Endothelial cell of umbilical vein (primary cell): Measurements from ENCODE around the gene HECTD1. TPM values are rescaled to one million over a fixed set of nuclear protein-coding genes. Genes with fewer than 3 reads are reported as not detected.

Experiments
- BruUV-seq: library from RNA; stranded (reverse); fragments of 400-500 nt; replicated peaks from 2 replicates; lab custom pipeline; 2021; lab: Mats Ljungman, UMichigan
- CTCF ChIA-PET: fragments of 300-600, 350-600 bp; sonication (Branson Sonifier 250); formaldehyde crosslinking; loops from one replicate; lab custom pipeline; 2021; ENCODE audit warnings: antibody characterized with exemption, inconsistent platforms; lab: Charles Lee
- POLR2A ChIA-PET: fragments of 300-600, 350-600 bp; sonication (Branson Sonifier 250); formaldehyde crosslinking; loops from one replicate; lab custom pipeline; 2021; ENCODE audit warnings: antibody characterized with exemption, inconsistent platforms; lab: Charles Lee
- DNase-seq: peaks from one replicate; pipeline ENCODE4 v3.0.0-alpha.2; 2011; ENCODE audit warnings: low read depth, low spot score
- FAIRE-seq: peaks from 2 replicates; lab custom pipeline; 2011; peaks lifted over from hg19 to GRCh38; lab: Jason Lieb, UNC
- H2AFZ ChIP-seq: 2 replicates; pipeline ENCODE4 v1.6.0; 2012; ENCODE audit warnings: low read depth, low read length, control low read depth, inconsistent platforms
- H3K27ac ChIP-seq: 2 replicates; pipeline ENCODE4 v1.5.1; 2011; ENCODE audit warnings: low read depth, mild to moderate bottlenecking, control low read depth, low read length, moderate library complexity; ENCODE audit not compliant: insufficient read depth
- H3K27me3 ChIP-seq, 2 experiments: 2 replicates each; pipeline versions ENCODE4 v1.6.0 to v1.6.1; 2011; ENCODE audit warnings: low read length in 2 of 2, mixed read lengths in 1 of 2; ENCODE audit not compliant: control insufficient read depth in 2 of 2, insufficient read depth in 2 of 2
- H3K36me3 ChIP-seq, 2 experiments: 2 replicates in 1 of 2; 3 replicates in 1 of 2; pipeline ENCODE4 v1.5.1; 2011; ENCODE audit warnings: low read length in 2 of 2, mild to moderate bottlenecking in 1 of 2, moderate library complexity in 1 of 2; ENCODE audit not compliant: control insufficient read depth in 2 of 2, insufficient read depth in 2 of 2; ENCODE audit errors: extremely low read depth in 1 of 2
- H3K4me1 ChIP-seq: 3 replicates; pipeline ENCODE4 v1.5.1; 2011; ENCODE audit warnings: mild to moderate bottlenecking, low read length; ENCODE audit not compliant: control insufficient read depth, insufficient read depth; ENCODE audit errors: extremely low read depth
- H3K4me2 ChIP-seq: 2 replicates; pipeline ENCODE4 v1.6.1; 2011; ENCODE audit warnings: low read length, control low read depth, mixed read lengths; ENCODE audit not compliant: insufficient read depth
- H3K4me3 ChIP-seq, 3 experiments: fragments of 200-600 bp in 1 of 3; sonication (generic), shearing (Covaris generic) in 1 of 3; replicated peaks in 1 of 3; 2 replicates each; pipeline ENCODE4 v1.5.1; 2011 to 2016; ENCODE audit warnings: control low read depth in 3 of 3, low read length in 3 of 3, mild to moderate bottlenecking in 2 of 3, inconsistent platforms in 1 of 3, low read depth in 1 of 3, moderate library complexity in 1 of 3; ENCODE audit not compliant: insufficient read depth in 1 of 3
- H3K79me2 ChIP-seq: 2 replicates; pipeline ENCODE4 v1.6.0; 2012; ENCODE audit warnings: low read length, inconsistent platforms; ENCODE audit not compliant: control insufficient read depth, insufficient read depth
- H3K9ac ChIP-seq: replicated peaks from 2 replicates; pipeline ENCODE3; 2011; ENCODE audit warnings: low read length, control low read depth; ENCODE audit not compliant: insufficient read depth; ENCODE audit errors: extremely low read depth
- H3K9me1 ChIP-seq: replicated peaks from 3 replicates; pipeline ENCODE4 v1.6.0; 2011; ENCODE audit warnings: mild to moderate bottlenecking, low read length; ENCODE audit not compliant: control insufficient read depth, insufficient read depth; ENCODE audit errors: extremely low read depth
- H3K9me3 ChIP-seq: replicated peaks from 2 replicates; pipeline ENCODE4 v1.5.1; 2012; ENCODE audit warnings: low read length, inconsistent platforms; ENCODE audit not compliant: control insufficient read depth, insufficient read depth
- H4K20me1 ChIP-seq: replicated peaks from 2 replicates; pipeline ENCODE3; 2011; ENCODE audit warnings: mild to moderate bottlenecking, low read length; ENCODE audit not compliant: control insufficient read depth, insufficient read depth; ENCODE audit errors: extremely low read depth
- CTCF ChIP-seq, 2 donors: IDR thresholded peaks; 1 replicate in 1 of 2; 2 replicates in 1 of 2; pipeline ENCODE4 v1.5.1; 2011; ENCODE audit warnings: low read length in 2 of 2, mild to moderate bottlenecking in 2 of 2, moderate library complexity in 2 of 2, control low read depth in 1 of 2, inconsistent platforms in 1 of 2, low read depth in 1 of 2; ENCODE audit not compliant: insufficient read depth in 1 of 2; ENCODE audit errors: extremely low read depth in 1 of 2
- EZH2 ChIP-seq: IDR thresholded peaks from 2 replicates; pipeline ENCODE4 v1.6.1; 2012; ENCODE audit warnings: borderline replicate concordance, low read depth, mild to moderate bottlenecking, moderate library complexity, low read length, inconsistent platforms; ENCODE audit not compliant: severe bottlenecking
- FOS ChIP-seq: IDR thresholded peaks from 2 replicates; pipeline ENCODE4 v1.6.1; 2011; ENCODE audit warnings: mild to moderate bottlenecking, low read length, moderate library complexity, borderline replicate concordance; ENCODE audit not compliant: insufficient read depth
- GATA2 ChIP-seq: IDR thresholded peaks from 2 replicates; pipeline ENCODE4 v1.7.0; 2011; ENCODE audit warnings: low read depth, mild to moderate bottlenecking, moderate library complexity, mixed read lengths, low read length; ENCODE audit not compliant: insufficient read length, insufficient read depth
- JUN ChIP-seq: IDR thresholded peaks from 2 replicates; pipeline ENCODE4 v1.6.1; 2011; ENCODE audit warnings: borderline replicate concordance, low read depth; ENCODE audit not compliant: insufficient read length, insufficient read depth
- MAX ChIP-seq: IDR thresholded peaks from 2 replicates; pipeline ENCODE4 v1.6.1; 2011; ENCODE audit not compliant: insufficient read depth, insufficient read length
- MYC ChIP-seq: IDR thresholded peaks from one replicate; pipeline ENCODE4 v1.6.1; 2011; ENCODE audit warnings: mild to moderate bottlenecking, low read depth, low read length
- POLR2A ChIP-seq: IDR thresholded peaks from 2 replicates; pipeline ENCODE4 v1.6.1; 2012; ENCODE audit warnings: low read depth, mild to moderate bottlenecking, control low read depth, low read length
- POLR2AphosphoS5 ChIP-seq: IDR thresholded peaks from 2 replicates; pipeline ENCODE4 v1.6.1; 2012; ENCODE audit warnings: low read depth, mild to moderate bottlenecking, control low read depth, low read length, moderate library complexity; ENCODE audit not compliant: insufficient read depth
- dilution Hi-C: fragments of 300-500 bp; cut with MboI; formaldehyde crosslinking; loops from one replicate; pipeline ENCODE4 v1.15.0; 2019; ENCODE audit warnings: low sequenced_read_pairs; ENCODE audit not compliant: extremely low pct_ligation_motif_present
- intact Hi-C: fragments of 100-400 bp; cut with micrococcal nuclease; formaldehyde crosslinking; loops from one replicate; pipeline ENCODE4 v1.10.0; 2022
- polyA plus RNA-seq, 4 experiments: library from polyadenylated mRNA; depleted of rRNA in 3 of 4; stranded (reverse) in 3 of 4; unstranded in 1 of 4; fragments of >200 nt; gene quantifications; 2 replicates each; pipeline versions ENCODE4 v1.2.1 to v1.2.3, GENCODE V29; 2011 to 2012; ENCODE audit warnings: missing spikeins in 1 of 4
- total RNA-seq: library from RNA; stranded (reverse); gene quantifications from 2 replicates; pipeline ENCODE4 v1.2.3, GENCODE V29; 2021

The HECTD1 gene
- total and polyA plus RNA-seq, 2 donors (not counting 3 experiments of a cell fraction or from before 2014, with no cell fraction given), result 67.9 to 181 TPM

GRCh38 chr14:31075144-31075543 lies 132.4 kb downstream of the HECTD1 start:
- Histone ChIP-seq H3K4me1 (no peaks in the 10 kb centered on the region), H3K4me3 (no peak overlapping the region), H3K27me3 (no peaks in the 10 kb centered on the region), H3K9me3 (no peaks in the 10 kb centered on the region), H4K20me1 (no peaks in the 10 kb centered on the region), H3K4me2 (no peak overlapping the region), H3K27ac (no peak overlapping the region), H3K36me3 (no peaks in the 10 kb centered on the region), H3K9ac (no peak overlapping the region), H3K79me2 (no peaks in the 10 kb centered on the region), H3K9me1 (no peaks in the 10 kb centered on the region), H2AFZ (no peak overlapping the region)
- ChIA-PET POLR2A (no interaction called here), CTCF (interaction anchor here (1.0 kb wide), 1 partner anchor 9 kb away, joined by 3 read pairs; no protein-coding TSS in a partner anchor)
- dilution Hi-C loops (no loop called here), intact Hi-C loops (no loop called here)
- DNase-seq (no peak), FAIRE-seq (no peak)
- TF ChIP-seq POLR2AphosphoS5 (no peak), MAX (no peak), GATA2 (no peak), POLR2A (no peak), CTCF (IDR thresholded peaks at IDR 0.05; ENCODE audit: extremely low read depth in 1 of 2, insufficient read depth in 1 of 2, low read depth in 1 of 2, low read length in 2 of 2) (no peak)
- no TSS peak for BruUV-seq

DNA sequence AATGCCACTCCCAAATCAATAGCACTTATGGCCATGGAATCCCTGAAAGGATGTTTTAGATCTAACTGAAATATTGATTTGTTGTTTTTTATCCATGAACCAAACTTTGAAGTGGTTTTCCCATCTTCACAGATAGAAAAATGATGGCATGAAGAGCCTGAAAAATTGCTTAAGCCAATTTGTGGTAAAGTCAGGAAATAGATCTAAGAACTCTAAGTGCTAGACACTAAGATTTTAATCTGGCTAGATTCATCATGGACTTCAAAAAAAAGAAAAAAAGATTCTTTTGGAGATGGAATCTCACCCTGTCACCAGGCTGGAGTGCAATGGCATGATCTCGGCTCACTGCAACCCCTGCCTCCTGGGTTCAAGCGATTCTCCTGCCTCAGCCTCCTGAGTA lies 136.4 kb downstream of the HECTD1 start:
- dilution Hi-C loops, result no loop called here

More for the DNA sequence above, 136.4 kb downstream of the HECTD1 start:
- TF ChIP-seq POLR2A, result no peak
- no peak for TF ChIP-seq MYC
- no peak for TF ChIP-seq POLR2AphosphoS5
- TF ChIP-seq EZH2, result no peak
- TF ChIP-seq CTCF (IDR thresholded peaks at IDR 0.05; ENCODE audit: extremely low read depth in 1 of 2, insufficient read depth in 1 of 2, low read depth in 1 of 2, low read length in 2 of 2), result no peak
- no peak for TF ChIP-seq GATA2
- no peak for TF ChIP-seq JUN
- TF ChIP-seq FOS, result no peak
- TF ChIP-seq MAX, result no peak
- no peaks in the 10 kb centered on the region for H4K20me1 ChIP-seq
- H3K79me2 ChIP-seq, result no peaks in the 10 kb centered on the region
- no peak overlapping the region for H3K4me2 ChIP-seq
- H3K4me1 ChIP-seq, result no peaks in the 10 kb centered on the region
- POLR2A ChIA-PET, result no interaction called here
- no peak overlapping the region for H3K4me3 ChIP-seq
- no peak for FAIRE-seq
- BruUV-seq, result no TSS peak
- no peak overlapping the region for H3K9ac ChIP-seq
- no peak overlapping the region for H2AFZ ChIP-seq
- H3K9me1 ChIP-seq, result no peaks in the 10 kb centered on the region
- intact Hi-C loops, result no loop called here
- no peak overlapping the region for H3K27ac ChIP-seq
- DNase-seq, result no peak
- CTCF ChIA-PET, result interaction anchor here (1.5 kb wide), 1 partner anchor 7 kb away, joined by 3 read pairs; no protein-coding TSS in a partner anchor
- H3K9me3 ChIP-seq, result no peaks in the 10 kb centered on the region
- H3K36me3 ChIP-seq, result no peaks in the 10 kb centered on the region
- H3K27me3 ChIP-seq, result no peaks in the 10 kb centered on the region
